DND-41 (cell line): ENCODE measurements around the gene TIPRL.

Experiments
- CTCF ChIP-seq: IDR thresholded peaks from 2 replicates; pipeline ENCODE4 v1.5.1; 2012; ENCODE audit warnings: borderline replicate concordance, low read length, moderate library complexity, mild to moderate bottlenecking; ENCODE audit not compliant: poor library complexity, severe bottlenecking; ENCODE audit errors: extremely low read depth
- EZH2 ChIP-seq: IDR thresholded peaks from 3 replicates; pipeline ENCODE4 v1.6.1; 2012; ENCODE audit warnings: borderline replicate concordance, low read depth, mild to moderate bottlenecking, moderate library complexity, low read length, inconsistent platforms; ENCODE audit not compliant: severe bottlenecking

- TF ChIP-seq EZH2 (no peak), CTCF (no peak)
These were observed 22.9 kb upstream of the TIPRL start for GRCh38 chr1:168155910-168156309.
